GM12878 (cell line): Measurements from ENCODE around the gene MRPL36. TPM values are rescaled to one million over a fixed set of nuclear protein-coding genes. Genes with fewer than 3 reads are reported as not detected.
A peak's percentile ranks its signal among the peaks of the same experiment; 100 is the strongest.

Experiments
- ETV6 ChIP-seq, 2 experiments: fragments of 450-650 bp in 1 of 2; IDR thresholded peaks in 1 of 2; conservative IDR thresholded peaks in 1 of 2; 2 replicates each; pipeline ENCODE4 v1.6.1; 2014; ENCODE audit warnings: antibody characterized with exemption in 1 of 2, borderline replicate concordance in 1 of 2, low read depth in 1 of 2, mild to moderate bottlenecking in 1 of 2, moderate library complexity in 1 of 2
- HDAC6 ChIP-seq: fragments of 200-600 bp; sonication (generic); IDR thresholded peaks from one replicate; pipeline ENCODE4 v1.8.0; 2017; ENCODE audit warnings: antibody characterized with exemption; ENCODE audit not compliant: unreplicated experiment
- MEF2A ChIP-seq: IDR thresholded peaks from 2 replicates; pipeline ENCODE4 v1.6.1; 2011; ENCODE audit warnings: low read depth, mild to moderate bottlenecking, low read length, moderate library complexity; ENCODE audit not compliant: insufficient read depth
- RELB ChIP-seq: fragments of 450-650 bp; IDR thresholded peaks from 2 replicates; pipeline ENCODE4 v1.6.1; 2017; ENCODE audit warnings: low read depth, mild to moderate bottlenecking, moderate library complexity
- SIX5 ChIP-seq: IDR thresholded peaks from 2 replicates; pipeline ENCODE4 v1.6.1; 2011; ENCODE audit warnings: mild to moderate bottlenecking, low read depth, low read length, moderate library complexity; ENCODE audit not compliant: severe bottlenecking
- ZBTB40 ChIP-seq: fragments of 450-650 bp; IDR thresholded peaks from 2 replicates; pipeline ENCODE4 v1.6.1; 2016; ENCODE audit warnings: mild to moderate bottlenecking, moderate library complexity, borderline replicate concordance
- polyA plus RNA-seq, 11 experiments: library from polyadenylated mRNA; depleted of rRNA in 4 of 11; unstranded in 6 of 11; stranded (reverse) in 5 of 11; fragments of >200 nt; fragmentation: Nextera tagmentation in 4 of 11; fragmentation: Illumina TruSeq in 1 of 11; extraction: Ambion mirVana in 4 of 11; extraction: Trizol in 1 of 11; gene quantifications; 1 replicate in 1 of 11; 2 replicates in 10 of 11; pipeline versions ENCODE4 v1.2.1 to v1.2.3, GENCODE V29; 2011 to 2016; ENCODE audit warnings: inconsistent platforms in 2 of 11, missing spikeins in 2 of 11, low read depth in 1 of 11
- total RNA-seq, 4 experiments: library from RNA; depleted of rRNA in 3 of 4; stranded (reverse); fragments of >200 nt in 3 of 4; fragmentation: Illumina TruSeq in 1 of 4; extraction: Trizol in 1 of 4; gene quantifications; 2 replicates each; pipeline versions ENCODE4 v1.2.1 to v1.2.3, GENCODE V29; 2013 to 2021

Gene MRPL36
- total and polyA plus RNA-seq, 10 of the 15 experiments (the other 5 are each of a cell fraction or from before 2014, with no cell fraction given), result 89.2 to 559 (median 152) TPM

DNA sequence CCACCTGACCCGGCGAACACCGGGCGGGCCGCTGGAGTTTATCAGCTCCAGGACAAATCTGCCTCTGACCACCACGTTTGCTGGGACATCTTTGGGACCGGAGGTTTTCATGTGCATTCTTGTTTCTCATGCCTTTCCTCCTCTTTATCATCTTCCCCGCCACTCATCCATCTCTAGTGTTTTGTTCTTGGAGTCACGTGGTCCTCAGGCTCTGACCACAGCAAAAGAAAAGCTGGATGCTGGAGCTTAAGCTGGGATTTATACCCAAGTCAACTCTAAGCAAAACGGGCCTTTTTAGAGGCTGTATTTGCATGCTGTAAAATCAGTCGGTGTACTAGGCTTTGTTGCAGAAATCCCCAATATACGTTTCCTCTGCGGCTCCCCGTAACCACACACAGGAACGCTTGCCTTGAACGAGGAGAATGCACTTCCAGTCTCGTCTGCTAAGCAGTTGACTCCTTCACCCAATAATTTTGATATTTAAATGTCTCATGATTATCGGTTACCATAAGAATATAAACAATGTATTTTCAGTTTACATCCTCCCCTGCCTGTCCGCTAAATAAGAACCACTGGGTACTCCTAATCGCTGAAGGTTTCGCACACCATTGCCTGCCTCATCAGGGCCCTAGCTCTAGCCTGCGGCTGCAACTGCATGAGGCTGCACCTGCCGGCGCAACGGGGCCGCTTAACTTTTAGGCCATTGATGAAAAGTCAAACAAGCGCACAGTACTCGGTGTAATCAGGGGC, 1.0 kb upstream of the MRPL36 start (continued):
- TF ChIP-seq ZBTB40, result peak; percentile 7; the same call in 1 of the 2 replicates
- TF ChIP-seq RELB, result no peak
- TF ChIP-seq SIX5, result no peak
- TF ChIP-seq HDAC6, result no peak
- TF ChIP-seq ETV6 (conservative IDR thresholded peaks at IDR 0.05 in 1 of 2, IDR thresholded peaks at IDR 0.05 in 1 of 2; ENCODE audit: borderline replicate concordance in 1 of 2, low read depth in 1 of 2), result no peak
- no peak for TF ChIP-seq MEF2A
- TF ChIP-seq, all 136 proteins: peak for 9
